22Rv1 (cell line): ENCODE measurements around the gene THSD8.

ENCODE experiments used
- H3K27ac ChIP-seq: fragments of 450-650 bp; 2 replicates; pipeline ENCODE4 v1.5.1; 2017
- CTCF ChIP-seq: fragments of 450-650 bp; IDR thresholded peaks from 2 replicates; pipeline ENCODE4 v1.5.1; 2017; ENCODE audit warnings: mild to moderate bottlenecking
- ZFX ChIP-seq: fragments of 450-650 bp; IDR thresholded peaks from 2 replicates; pipeline ENCODE4 v1.6.1; 2017; ENCODE audit warnings: antibody characterized with exemption, borderline replicate concordance

THSD8 gene

DNA sequence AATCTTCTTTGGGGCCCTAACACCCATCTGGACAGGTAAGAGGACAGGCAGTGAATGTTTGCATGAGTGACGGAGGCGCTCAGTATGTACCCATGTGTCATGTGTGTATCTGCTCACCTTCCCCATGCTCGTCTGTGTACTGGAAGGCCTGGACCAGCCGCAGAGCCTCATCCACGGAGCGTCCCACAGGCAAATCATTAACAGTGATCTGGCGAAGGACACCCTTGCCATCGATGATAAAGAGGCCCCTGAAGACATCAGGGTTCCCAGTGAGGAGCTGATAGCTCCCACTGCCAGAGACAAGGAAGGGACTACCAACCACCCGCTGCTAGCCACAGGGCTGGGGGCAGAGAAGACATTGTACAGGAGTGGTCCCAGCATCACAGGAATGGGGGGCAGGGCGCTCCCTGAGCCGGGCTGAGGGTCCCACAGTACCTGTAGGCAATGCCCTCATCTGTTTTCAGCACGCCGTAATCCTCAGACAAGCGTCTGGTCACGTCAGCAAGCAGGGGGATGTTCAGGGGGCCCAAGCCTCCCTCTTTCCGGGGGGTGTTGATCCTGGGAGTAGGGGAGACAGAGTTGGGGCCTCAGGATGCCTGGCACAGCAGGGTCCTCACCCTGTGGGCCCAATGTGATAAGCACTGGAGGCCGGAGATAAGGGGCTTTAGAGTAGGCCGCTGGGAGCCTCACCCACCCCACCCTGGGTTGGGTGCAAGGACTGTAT is 2.0 kb upstream of the THSD8 start:
- TF ChIP-seq CTCF, result no peak
- no peak for TF ChIP-seq ZFX
- H3K27ac ChIP-seq, result peak overlapping the region; percentile 85

DNA sequence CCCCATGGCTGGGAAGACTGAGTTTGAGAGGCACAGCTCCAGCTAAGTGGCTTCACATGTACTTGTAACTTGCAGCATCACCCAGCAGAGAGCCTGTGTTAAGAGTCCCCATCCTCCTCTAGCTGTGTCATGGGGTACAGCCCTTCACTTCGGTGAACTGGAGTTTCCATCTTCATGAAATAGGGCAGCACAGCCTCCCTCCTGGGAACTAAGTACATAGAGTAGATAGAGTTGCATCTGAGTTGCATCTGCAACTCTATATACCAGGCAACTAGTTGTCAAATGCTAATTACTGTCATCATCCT is 1.5 kb upstream of the THSD8 start:
- no peak for TF ChIP-seq CTCF
- no peak for TF ChIP-seq ZFX
- H3K27ac ChIP-seq, result peak overlapping the region; percentile 85

- peak overlapping the region; percentile 85 for H3K27ac ChIP-seq
- TF ChIP-seq ZFX (no peak), CTCF (no peak)
Measured at GRCh38 chr19:12800923-12801465, 875 bp upstream of the THSD8 start.

GRCh38 chr19:12802267-12803106 is 618 bp downstream of the THSD8 start:
- TF ChIP-seq ZFX (no peak), CTCF (no peak)
- peak overlapping the region; percentile 85 for H3K27ac ChIP-seq

- TF ChIP-seq CTCF (no peak), ZFX (no peak)
- H3K27ac ChIP-seq, result no peak overlapping the region
Measured at GRCh38 chr19:12804051-12804450, 2.2 kb downstream of the THSD8 start.

- TF ChIP-seq ZFX (no peak), CTCF (no peak)
- peak within 1 kb of the TSS; percentile 75 for H3K27ac ChIP-seq
Measured at GRCh38 chr19:12806242-12807081, 4.6 kb downstream of the THSD8 start, which contains the start of gene RNASEH2A. Gene RNASEH2A, plus strand, starts transcription at chr19:12806584. Its CDS starts 90 bp downstream, at chr19:12806674.
